Measurements from ENCODE around the gene RANBP1. TPM values are rescaled to one million over a fixed set of nuclear protein-coding genes. Genes with fewer than 3 reads are reported as not detected.
A peak's percentile ranks its signal among the peaks of the same experiment; 100 is the strongest.

RANBP1 gene
- total and polyA plus RNA-seq, 2 of the 4 experiments (the other 2 are of a cell fraction): 173 to 376 TPM

GRCh38 chr22:20102203-20102780, 13.6 kb upstream of the RANBP1 start:
- Histone ChIP-seq H2BK20ac (ENCODE audit: low read depth, low read length) (no peak overlapping the region), H3K4ac (ENCODE audit: low read depth, low read length) (no peak overlapping the region), H3K27me3 (ENCODE audit: control insufficient read depth, insufficient read depth, low read length) (no peaks in the 10 kb centered on the region), H2AFZ (replicated peaks; ENCODE audit: low read length, poor library complexity) (no peak overlapping the region), H3K9me1 (ENCODE audit: insufficient read depth, low read length) (no peaks in the 10 kb centered on the region), H3K4me3 (ENCODE audit: insufficient read depth, low read depth, low read length) (no peak overlapping the region), H4K5ac (ENCODE audit: low read depth, low read length) (no peak overlapping the region), H3K18ac (ENCODE audit: low read depth, low read length) (no peak overlapping the region), H3K79me1 (ENCODE audit: low read depth in 1 of 2, low read length in 2 of 2) (peaks cover 24 to 75% of the 10 kb centered on the region in 2 experiments), H4K20me1 (ENCODE audit: insufficient read depth, low read length) (peaks cover 37% of the 10 kb centered on the region), H3K4me2 (ENCODE audit: low read depth, low read length) (no peak overlapping the region), H2BK5ac (ENCODE audit: low read depth, low read length, poor library complexity, severe bottlenecking) (no peak overlapping the region), H3K27ac (ENCODE audit: insufficient read depth, low read length) (no peak overlapping the region), H2BK120ac (ENCODE audit: low read depth, low read length) (no peak overlapping the region), H3K14ac (replicated peaks; ENCODE audit: low read depth, low read length) (no peak overlapping the region), H2BK15ac (ENCODE audit: low read depth, low read length) (no peak overlapping the region), H2AK9ac (replicated peaks; ENCODE audit: low read depth, low read length, poor library complexity) (peak overlapping the region; percentile 77), H2AK5ac (ENCODE audit: low read depth, low read length) (no peak overlapping the region), H4K8ac (ENCODE audit: low read depth in 2 of 2, low read length in 2 of 2) (no peak overlapping the region), H4K91ac (ENCODE audit: insufficient read depth, low read depth, low read length) (no peak overlapping the region), H3K9me3 (ENCODE audit: control insufficient read depth, insufficient read depth, low read length) (no peaks in the 10 kb centered on the region), H3K56ac (ENCODE audit: extremely low read depth, insufficient read depth, low read length) (no peak overlapping the region), H3K23ac (ENCODE audit: low read depth, low read length) (no peak overlapping the region), H3K36me3 (ENCODE audit: control insufficient read depth, insufficient read depth, low read length) (peaks cover 63% of the 10 kb centered on the region), H3K9ac (ENCODE audit: low read depth, low read length) (no peak overlapping the region), H3K4me1 (ENCODE audit: control insufficient read depth, insufficient read depth, low read length) (no peaks in the 10 kb centered on the region)
- POLR2A ChIA-PET (ENCODE audit: unreplicated experiment): no interaction called here
- DNase-seq: no peak
- ATAC-seq (ENCODE audit: low read depth): no peak
- 91% methylated on average over 4 of the region's 12 CpGs; no CpG with 5 or more reads in 1 of the 2 experiments for WGBS, 2 experiments (ENCODE audit: extremely low coverage in 2 of 2, insufficient read length in 1 of 2)
- in situ Hi-C loops (cut with MboI; ENCODE audit: low sequenced_read_pairs) (no loop called here), intact Hi-C loops (cut with micrococcal nuclease) (no loop called here), dilution Hi-C loops (cut with HindIII; ENCODE audit: low sequenced_read_pairs, unreplicated experiment) (no loop called here)
- BruUV-seq (replicated peaks): no TSS peak
- TF ChIP-seq ELK1 (IDR thresholded peaks at IDR 0.05; ENCODE audit: borderline replicate concordance, low read depth, low read length): no peak
- TF ChIP-seq FOS (IDR thresholded peaks at IDR 0.05; ENCODE audit: low read depth, low read length): no peak
- TF ChIP-seq NFE2L2 (IDR thresholded peaks at IDR 0.05; ENCODE audit: low read depth, low read length): no peak
- CTCF ChIA-PET: no interaction called here

All from IMR-90 (cell line).